Measurements from ENCODE around the gene MBNL2.

MBNL2 gene

DNA sequence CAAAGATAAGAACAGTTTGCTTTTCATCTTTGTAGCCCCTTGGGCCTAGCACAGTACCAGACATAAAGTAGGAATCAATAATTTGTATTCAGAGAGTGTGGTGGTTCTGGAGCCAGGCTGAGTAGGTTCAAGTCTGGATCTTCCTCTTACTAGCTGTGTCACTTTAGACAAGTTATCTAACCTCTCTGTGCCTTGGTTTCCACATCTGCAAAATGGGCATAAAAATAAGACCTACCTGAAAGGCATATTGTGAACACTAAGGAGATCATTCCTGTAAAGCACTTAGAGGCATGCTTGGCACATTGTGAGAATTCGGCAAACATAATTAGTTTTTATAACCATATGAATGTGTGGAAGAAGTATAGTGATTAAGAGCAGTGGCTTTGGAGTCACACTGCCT, 95.8 kb downstream of the MBNL2 start:
- TF ChIP-seq, protein P1, sequence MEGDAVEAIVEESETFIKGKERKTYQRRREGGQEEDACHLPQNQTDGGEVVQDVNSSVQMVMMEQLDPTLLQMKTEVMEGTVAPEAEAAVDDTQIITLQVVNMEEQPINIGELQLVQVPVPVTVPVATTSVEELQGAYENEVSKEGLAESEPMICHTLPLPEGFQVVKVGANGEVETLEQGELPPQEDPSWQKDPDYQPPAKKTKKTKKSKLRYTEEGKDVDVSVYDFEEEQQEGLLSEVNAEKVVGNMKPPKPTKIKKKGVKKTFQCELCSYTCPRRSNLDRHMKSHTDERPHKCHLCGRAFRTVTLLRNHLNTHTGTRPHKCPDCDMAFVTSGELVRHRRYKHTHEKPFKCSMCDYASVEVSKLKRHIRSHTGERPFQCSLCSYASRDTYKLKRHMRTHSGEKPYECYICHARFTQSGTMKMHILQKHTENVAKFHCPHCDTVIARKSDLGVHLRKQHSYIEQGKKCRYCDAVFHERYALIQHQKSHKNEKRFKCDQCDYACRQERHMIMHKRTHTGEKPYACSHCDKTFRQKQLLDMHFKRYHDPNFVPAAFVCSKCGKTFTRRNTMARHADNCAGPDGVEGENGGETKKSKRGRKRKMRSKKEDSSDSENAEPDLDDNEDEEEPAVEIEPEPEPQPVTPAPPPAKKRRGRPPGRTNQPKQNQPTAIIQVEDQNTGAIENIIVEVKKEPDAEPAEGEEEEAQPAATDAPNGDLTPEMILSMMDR (IDR thresholded peaks at IDR 0.05; ENCODE audit: insufficient read depth, low read depth, low read length, missing control alignments): no peak
- no peak overlapping the region for H3K4me3 ChIP-seq (ENCODE audit: low read length)
- no peak for DNase-seq (ENCODE audit: low read depth)

GRCh38 chr13:97318532-97318931, 96.4 kb downstream of the MBNL2 start:
- DNase-seq (ENCODE audit: low read depth): no peak
- TF ChIP-seq, protein P1 (IDR thresholded peaks at IDR 0.05; ENCODE audit: insufficient read depth, low read depth, low read length, missing control alignments): no peak
- H3K4me3 ChIP-seq (ENCODE audit: low read length): no peak overlapping the region

DNA sequence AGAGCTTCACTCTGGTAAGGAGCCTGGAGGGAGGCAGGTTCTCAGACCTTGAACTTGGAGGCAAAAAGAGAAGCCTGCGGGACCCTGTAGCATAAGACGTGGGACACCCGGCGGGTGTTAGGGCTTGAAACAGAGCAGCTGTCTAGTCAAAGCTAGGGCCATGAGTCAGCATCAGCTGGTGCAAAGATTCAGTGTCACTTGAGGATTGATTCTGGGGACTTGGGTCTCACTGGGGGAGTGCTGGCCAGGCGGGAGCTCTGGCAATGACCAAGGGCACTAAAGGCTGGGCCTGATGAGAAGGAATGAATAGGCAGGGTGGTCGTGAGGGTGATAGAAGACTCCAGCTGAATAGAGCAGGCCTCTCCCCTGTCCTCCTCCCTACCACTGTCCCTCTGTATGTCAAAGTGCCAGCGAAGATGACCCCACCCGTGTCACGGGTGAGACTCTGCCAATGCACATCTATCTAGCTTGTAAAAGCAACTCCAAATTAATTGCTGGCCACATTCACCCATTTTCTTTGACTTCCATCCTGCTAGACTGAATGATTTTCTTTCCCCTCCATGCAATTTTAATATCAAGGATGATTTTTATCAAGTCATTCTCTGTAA, 97.1 kb downstream of the MBNL2 start:
- TF ChIP-seq, protein P1 (IDR thresholded peaks at IDR 0.05; ENCODE audit: insufficient read depth, low read depth, low read length, missing control alignments): no peak
- H3K4me3 ChIP-seq (ENCODE audit: low read length): no peak overlapping the region
- DNase-seq (ENCODE audit: low read depth): no peak

GRCh38 chr13:97321101-97321500, 99.0 kb downstream of the MBNL2 start:
- DNase-seq (ENCODE audit: low read depth): no peak
- TF ChIP-seq, protein P1 (IDR thresholded peaks at IDR 0.05; ENCODE audit: insufficient read depth, low read depth, low read length, missing control alignments): no peak
- H3K4me3 ChIP-seq (ENCODE audit: low read length): no peak overlapping the region

GRCh38 chr13:97321616-97322321, 99.6 kb downstream of the MBNL2 start:
- H3K4me3 ChIP-seq (ENCODE audit: low read length): no peak overlapping the region
- no peak for DNase-seq (ENCODE audit: low read depth)
- TF ChIP-seq, protein P1 (IDR thresholded peaks at IDR 0.05; ENCODE audit: insufficient read depth, low read depth, low read length, missing control alignments): no peak

GRCh38 chr13:97322740-97323342, 100.7 kb downstream of the MBNL2 start:
- TF ChIP-seq, protein P1 (IDR thresholded peaks at IDR 0.05; ENCODE audit: insufficient read depth, low read depth, low read length, missing control alignments): no peak
- DNase-seq (ENCODE audit: low read depth): no peak
- H3K4me3 ChIP-seq (ENCODE audit: low read length): no peak overlapping the region
